H1 (cell line): ENCODE data around the gene IDUA. TPM values are rescaled to one million over a fixed set of nuclear protein-coding genes. Genes with fewer than 3 reads are reported as not detected.

Experiments
- CHD7 ChIP-seq: fragments of 300-600 bp; sonication (generic); IDR thresholded peaks from 2 replicates; pipeline ENCODE4 v1.7.1; 2012; ENCODE audit warnings: low read length, moderate library complexity, mild to moderate bottlenecking, inconsistent platforms; ENCODE audit not compliant: insufficient replicate concordance
- E2F6 ChIP-seq: IDR thresholded peaks from 2 replicates; pipeline ENCODE4 v1.6.1; 2012; ENCODE audit warnings: inconsistent platforms
- MAX ChIP-seq: IDR thresholded peaks from 2 replicates; pipeline ENCODE4 v1.6.1; 2012; ENCODE audit warnings: inconsistent platforms
- polyA plus RNA-seq, 7 experiments: library from polyadenylated mRNA; depleted of rRNA in 3 of 7; stranded (reverse) in 5 of 7; unstranded in 2 of 7; fragments of >200 nt in 5 of 7; fragments of 200-250 nt in 2 of 7; gene quantifications; 1 replicate in 5 of 7; 2 replicates in 1 of 7; 4 replicates in 1 of 7; pipeline versions ENCODE4 v1.2.1 to v1.2.3, GENCODE V29; 2011 to 2013; ENCODE audit warnings: missing spikeins in 2 of 7, mixed read lengths in 2 of 7
- total RNA-seq: library from RNA; stranded (reverse); fragmentation: NEBNext Ultra II Directional; extraction: Animal tissue kit (Norgen Biotek cat#: 25700); gene quantifications from 2 replicates; pipeline ENCODE4 v1.2.1, GENCODE V29; 2021

IDUA gene
- total and polyA plus RNA-seq, 2 of the 8 experiments (the other 6 are each of a cell fraction or from before 2014, with no cell fraction given): 2.8 to 4.8 TPM

GRCh38 chr4:1008840-1009541 lies 22.1 kb downstream of the IDUA start (continued):
- TF ChIP-seq CHD7: no peak
- 0 out of 2 replicates have a peak, but pooled peaks have one; percentile 10 for TF ChIP-seq E2F6
- TF ChIP-seq MAX: peak; percentile 18; the same call in 1 of the 2 replicates
